WI38 (cell line): ENCODE results near the gene MACROD2.

ENCODE experiments used
- H3K4me3 ChIP-seq: 2 replicates; pipeline ENCODE4 v1.5.1; 2011; ENCODE audit warnings: low read depth, mild to moderate bottlenecking, control low read depth, low read length
- TF ChIP-seq, protein P1 (sequence below): IDR thresholded peaks from 2 replicates; pipeline ENCODE4 v1.5.1; 2012; ENCODE audit warnings: low read depth, mild to moderate bottlenecking, control low read depth, low read length

The MACROD2 gene

DNA sequence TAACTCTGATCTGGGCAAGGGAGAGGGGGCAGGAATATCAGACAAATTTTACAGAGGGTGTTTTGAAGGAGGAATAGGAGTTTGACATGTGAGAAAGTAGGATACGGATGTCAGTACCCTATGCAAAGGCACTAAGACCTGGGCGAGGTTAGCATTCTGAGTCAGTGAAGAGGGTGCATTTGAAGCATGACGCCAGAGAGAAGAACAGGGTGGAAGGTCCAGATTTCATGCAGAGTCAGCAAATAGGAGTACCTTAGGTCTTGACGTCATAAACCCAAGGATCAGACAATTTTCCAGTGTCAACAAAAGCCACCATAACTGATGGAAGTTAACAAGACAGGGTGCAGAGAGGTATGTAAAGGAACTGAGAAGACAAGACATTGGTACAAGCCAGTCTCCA is 1738.7 kb downstream of the MACROD2 start:
- TF ChIP-seq, protein P1, sequence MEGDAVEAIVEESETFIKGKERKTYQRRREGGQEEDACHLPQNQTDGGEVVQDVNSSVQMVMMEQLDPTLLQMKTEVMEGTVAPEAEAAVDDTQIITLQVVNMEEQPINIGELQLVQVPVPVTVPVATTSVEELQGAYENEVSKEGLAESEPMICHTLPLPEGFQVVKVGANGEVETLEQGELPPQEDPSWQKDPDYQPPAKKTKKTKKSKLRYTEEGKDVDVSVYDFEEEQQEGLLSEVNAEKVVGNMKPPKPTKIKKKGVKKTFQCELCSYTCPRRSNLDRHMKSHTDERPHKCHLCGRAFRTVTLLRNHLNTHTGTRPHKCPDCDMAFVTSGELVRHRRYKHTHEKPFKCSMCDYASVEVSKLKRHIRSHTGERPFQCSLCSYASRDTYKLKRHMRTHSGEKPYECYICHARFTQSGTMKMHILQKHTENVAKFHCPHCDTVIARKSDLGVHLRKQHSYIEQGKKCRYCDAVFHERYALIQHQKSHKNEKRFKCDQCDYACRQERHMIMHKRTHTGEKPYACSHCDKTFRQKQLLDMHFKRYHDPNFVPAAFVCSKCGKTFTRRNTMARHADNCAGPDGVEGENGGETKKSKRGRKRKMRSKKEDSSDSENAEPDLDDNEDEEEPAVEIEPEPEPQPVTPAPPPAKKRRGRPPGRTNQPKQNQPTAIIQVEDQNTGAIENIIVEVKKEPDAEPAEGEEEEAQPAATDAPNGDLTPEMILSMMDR, result no peak
- H3K4me3 ChIP-seq, result no peak overlapping the region

DNA sequence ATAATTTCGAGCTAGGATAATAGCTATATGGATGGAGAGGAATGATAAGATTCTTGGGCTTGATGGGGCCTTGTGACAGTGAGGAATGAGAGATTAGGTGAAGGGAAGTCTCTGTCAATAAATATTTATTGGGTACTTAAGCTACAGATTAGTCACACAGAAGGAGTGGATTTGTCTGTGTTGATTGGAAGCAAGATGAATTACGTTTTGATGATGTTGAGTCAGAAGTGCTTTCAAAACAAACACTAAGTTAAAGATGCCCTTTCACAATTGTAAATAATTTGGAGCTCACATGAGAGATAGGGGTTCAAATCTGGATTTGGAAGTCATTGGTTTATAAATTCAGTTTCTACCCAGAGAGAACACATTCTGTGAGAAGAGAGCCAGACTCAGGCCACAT is 1743.7 kb downstream of the MACROD2 start:
- TF ChIP-seq, protein P1, result no peak
- H3K4me3 ChIP-seq, result no peak overlapping the region

GRCh38 chr20:15740046-15740775 is 1744.9 kb downstream of the MACROD2 start:
- TF ChIP-seq, protein P1, result no peak
- no peak overlapping the region for H3K4me3 ChIP-seq

DNA sequence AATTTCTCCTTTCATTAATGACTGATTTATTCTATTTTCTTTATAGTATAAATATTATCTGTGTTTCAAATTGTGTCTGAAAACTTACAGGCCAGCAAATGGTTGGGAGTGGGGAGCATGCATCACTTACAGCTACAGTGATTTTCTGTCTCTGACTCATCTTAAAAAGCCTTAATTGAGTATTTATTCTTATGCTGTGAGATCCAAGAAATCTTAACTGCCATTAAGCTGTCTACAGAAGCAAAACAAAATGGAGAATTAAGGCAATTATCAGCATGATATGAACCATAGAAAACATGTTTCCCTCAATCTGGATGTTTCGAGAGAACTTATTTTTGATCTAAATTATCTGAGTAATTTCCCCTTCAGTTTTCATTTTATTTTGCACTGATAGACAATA is 1746.8 kb downstream of the MACROD2 start:
- TF ChIP-seq, protein P1, result no peak

DNA sequence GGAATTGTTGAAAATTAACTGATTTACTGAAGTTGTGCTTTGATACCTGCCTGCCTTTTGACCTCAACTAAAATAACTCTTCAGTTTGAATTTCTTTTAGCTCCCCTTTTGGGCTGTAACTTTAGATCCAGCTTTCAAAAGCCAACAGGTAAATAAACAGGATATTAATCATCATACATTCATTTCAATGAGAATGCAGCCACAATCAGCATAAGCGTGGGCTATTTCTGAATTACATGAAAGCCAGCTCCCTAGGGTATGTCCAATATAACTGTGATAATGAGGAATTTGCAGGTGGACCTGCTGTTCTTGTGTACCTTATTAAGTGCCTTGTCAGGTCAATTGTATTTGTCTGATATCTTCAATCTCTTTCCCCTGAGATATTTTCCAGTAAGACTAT is 1747.3 kb downstream of the MACROD2 start:
- TF ChIP-seq, protein P1, result no peak
- no peak overlapping the region for H3K4me3 ChIP-seq

More for the DNA sequence above, 1746.8 kb downstream of the MACROD2 start:
- no peak overlapping the region for H3K4me3 ChIP-seq

- H3K4me3 ChIP-seq, result no peak overlapping the region
- TF ChIP-seq, protein P1, result no peak
Observed at GRCh38 chr20:15756002-15756753, 1760.9 kb downstream of the MACROD2 start.

- TF ChIP-seq, protein P1, result no peak
- H3K4me3 ChIP-seq, result no peak overlapping the region
Observed at GRCh38 chr20:15756754-15757115, 1761.4 kb downstream of the MACROD2 start.
